G401.6 (cell line): ENCODE results near the gene MED13L.

ENCODE experiments used
- FAIRE-seq: peaks from 2 replicates; lab custom pipeline; 2012; peaks lifted over from hg19 to GRCh38; lab: Jason Lieb, UNC

Gene MED13L

GRCh38 chr12:116210762-116211161 is 66.7 kb downstream of the MED13L start:
- no peak for FAIRE-seq

DNA sequence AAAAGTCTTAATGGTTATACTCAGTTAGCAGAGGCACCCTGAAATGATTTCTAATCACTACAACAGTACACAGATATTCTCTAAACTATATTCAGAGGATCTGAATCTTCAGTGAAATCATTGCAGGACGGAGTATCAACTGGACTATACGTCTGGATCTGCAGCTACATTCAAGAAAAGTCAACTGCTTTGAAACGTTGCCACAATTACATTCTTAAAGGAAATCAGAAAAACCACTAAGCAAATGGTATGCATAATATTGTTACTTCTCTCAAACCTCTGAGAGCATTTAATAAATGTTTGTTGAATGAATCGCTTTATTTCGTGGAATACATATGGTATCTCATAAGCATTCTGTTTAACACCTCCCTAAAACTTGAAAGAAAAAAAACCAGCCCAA is 67.4 kb downstream of the MED13L start:
- no peak for FAIRE-seq

GRCh38 chr12:116209503-116209902 is 68.0 kb downstream of the MED13L start:
- FAIRE-seq: no peak

GRCh38 chr12:116207274-116207673 is 70.2 kb downstream of the MED13L start:
- no peak for FAIRE-seq

DNA sequence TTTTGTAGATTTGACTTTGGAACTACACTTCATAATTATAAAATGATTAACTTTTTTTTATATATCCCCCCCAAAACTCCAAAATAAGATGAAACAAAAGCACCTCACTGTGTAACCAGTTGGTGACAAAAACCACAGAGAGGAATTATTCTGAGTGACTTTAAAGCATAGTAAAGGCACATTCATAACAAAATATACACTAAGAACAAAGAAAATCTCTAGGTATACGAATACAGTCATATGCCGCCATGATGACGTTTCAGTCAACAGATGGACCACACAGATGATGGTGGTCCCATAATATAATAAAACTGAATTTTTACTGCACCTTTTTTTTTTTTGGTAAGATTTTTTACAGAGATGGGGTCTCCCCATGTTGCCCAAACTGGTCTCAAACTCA is 70.7 kb downstream of the MED13L start:
- no peak for FAIRE-seq

DNA sequence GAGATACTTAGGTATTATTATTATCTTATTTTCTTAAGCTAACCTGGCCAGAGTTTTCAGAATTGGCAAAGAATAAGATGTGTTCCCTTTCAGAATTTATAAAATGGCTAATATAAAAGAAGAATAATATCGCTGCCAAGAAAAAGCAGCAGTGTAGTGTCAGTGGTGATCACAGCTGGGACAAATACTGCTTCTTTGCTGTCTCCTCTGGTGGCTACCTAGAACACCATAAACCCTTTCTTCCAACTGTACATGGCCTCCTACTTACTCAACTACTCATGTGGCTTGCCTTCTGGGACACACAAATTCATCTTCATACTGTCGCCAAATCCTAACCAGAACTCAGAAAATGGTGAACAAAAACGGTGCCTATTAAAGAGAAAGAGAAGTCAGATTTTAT is 72.7 kb downstream of the MED13L start:
- FAIRE-seq: no peak

- FAIRE-seq: no peak
Measured at GRCh38 chr12:116204169-116204568, 73.3 kb downstream of the MED13L start.

GRCh38 chr12:116202940-116203339 is 74.6 kb downstream of the MED13L start:
- no peak for FAIRE-seq

DNA sequence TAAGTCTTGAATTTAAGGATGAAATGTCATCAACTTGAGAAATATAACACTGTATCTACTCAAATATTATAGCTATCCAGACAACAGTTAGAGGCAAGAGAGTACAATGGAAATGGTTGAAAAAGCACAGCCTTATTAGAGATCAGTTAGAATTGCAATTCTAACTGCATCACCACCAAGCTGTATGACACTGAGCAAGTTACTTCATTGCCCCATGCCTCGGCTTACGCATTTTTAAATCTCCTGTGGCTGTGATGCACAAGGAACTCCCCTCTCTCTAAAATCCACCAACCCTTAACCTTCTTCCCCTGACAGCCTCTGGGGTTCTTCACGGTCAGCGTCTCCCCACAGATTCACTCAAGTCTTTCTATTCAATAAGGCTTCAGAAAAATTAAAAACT is 75.1 kb downstream of the MED13L start:
- FAIRE-seq: no peak

GRCh38 chr12:116201908-116202307 is 75.6 kb downstream of the MED13L start:
- peak; percentile 46 for FAIRE-seq

DNA sequence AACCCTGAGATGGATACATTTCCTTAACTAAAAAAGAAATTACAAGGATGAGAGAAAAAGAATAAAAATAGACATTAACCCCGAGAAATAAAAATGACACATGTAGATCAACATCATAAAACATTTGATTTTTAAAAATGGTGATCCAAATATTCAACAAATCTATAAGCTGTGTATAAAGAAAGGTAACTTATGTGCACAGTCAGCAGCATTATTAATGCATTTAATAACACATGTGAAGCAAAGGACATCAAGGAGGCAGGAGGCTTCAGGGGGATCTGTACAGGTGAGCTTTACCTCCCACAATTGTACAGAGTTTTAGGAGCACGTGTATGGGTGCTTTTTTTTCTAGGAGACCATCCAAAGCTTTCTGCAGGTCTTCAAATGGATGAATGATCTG is 76.1 kb downstream of the MED13L start:
- no peak for FAIRE-seq

GRCh38 chr12:116200812-116201211 is 76.7 kb downstream of the MED13L start:
- no peak for FAIRE-seq

DNA sequence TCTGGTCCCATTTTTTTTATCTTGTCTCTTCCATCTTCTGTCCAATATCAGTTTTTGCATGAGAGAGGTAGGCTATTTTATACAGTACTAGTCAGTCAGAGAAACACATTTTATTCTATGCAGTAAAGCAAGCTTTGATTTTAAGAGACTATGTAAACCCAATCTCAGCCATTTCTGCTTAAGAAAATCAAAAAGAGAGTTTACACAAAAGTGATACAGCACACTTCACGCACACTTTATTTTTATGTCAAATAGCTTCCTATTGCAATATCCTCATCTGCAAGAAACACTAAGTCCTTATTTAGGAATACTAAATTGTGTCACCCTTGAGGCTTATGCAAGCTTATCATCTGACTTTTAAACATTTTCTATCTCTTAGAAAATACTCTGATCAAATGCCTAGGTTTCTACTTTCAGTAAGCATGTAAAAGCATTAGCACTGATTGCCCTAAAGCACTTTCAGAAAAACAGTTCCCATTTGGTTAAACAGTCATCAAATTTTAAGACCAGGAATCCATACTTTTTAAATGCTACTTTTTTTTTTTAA is 78.3 kb downstream of the MED13L start:
- FAIRE-seq: peak; percentile 27

DNA sequence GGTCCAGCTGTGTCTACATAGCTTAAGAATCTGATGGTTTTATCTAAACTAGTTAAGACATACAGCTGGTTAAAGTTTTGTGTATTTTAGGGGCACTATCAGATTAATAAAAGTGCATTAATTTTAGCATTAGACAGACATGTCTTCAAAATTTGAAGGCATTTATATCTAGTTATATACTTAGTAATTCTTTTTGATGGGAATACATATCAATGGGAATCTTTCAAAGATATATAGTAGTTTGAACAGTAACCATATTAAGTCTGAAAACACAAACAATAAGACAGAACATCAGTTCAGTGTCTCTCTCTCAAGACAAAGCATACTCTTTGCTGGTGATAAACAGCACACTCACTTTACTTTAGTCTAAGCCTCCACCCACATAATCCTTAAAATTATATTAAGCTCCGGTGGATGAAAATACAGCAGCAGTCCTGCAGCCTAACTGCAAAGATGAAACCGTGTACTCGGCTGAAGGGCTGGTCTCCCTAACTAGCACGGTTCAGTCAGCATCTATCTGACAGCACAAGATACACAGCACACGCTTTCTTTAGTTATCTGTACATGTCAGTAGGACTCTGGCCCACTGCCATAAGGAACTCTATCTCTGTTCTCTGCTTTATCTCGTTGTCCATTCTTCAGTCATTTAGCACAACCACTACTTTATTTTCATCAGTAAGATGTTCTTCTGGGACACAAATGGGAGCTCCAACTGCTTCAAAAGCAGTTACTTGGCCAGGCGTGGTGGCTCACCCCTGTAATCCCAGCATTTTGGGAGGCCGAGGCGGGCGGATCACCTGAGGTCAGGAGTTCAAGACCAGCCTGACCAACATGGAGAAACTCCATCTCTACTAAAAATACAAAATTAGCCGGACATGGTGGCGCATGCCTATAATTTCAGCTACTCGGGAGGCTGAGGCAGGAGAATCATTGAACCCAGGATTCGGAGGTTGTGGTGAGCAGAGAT is 80.5 kb downstream of the MED13L start:
- FAIRE-seq: no peak

GRCh38 chr12:116196226-116196625 is 81.3 kb downstream of the MED13L start:
- FAIRE-seq: no peak

DNA sequence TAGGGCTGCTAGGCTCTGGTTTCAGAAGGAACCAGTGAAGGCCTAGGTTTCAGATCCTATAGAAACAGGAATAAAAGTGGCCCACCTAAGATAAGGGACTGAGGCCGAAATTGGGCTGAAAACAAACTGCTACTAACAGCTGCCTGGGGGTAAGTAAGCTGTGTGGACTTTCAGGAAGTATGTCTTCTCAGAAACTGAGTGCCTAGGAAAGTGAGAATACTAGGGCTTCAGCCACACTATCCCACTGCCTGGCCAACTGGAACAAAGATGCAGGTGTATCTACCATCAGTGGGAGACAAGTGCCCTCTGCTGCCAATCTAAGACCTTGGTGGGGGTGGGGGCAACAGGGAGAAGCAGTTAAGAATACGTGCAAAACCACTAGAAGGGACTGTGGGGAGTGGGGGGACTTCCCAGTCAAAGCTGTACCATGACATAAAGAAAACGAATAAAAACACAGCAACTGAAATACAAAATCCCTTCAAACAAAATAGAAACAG is 82.5 kb downstream of the MED13L start:
- FAIRE-seq: no peak

DNA sequence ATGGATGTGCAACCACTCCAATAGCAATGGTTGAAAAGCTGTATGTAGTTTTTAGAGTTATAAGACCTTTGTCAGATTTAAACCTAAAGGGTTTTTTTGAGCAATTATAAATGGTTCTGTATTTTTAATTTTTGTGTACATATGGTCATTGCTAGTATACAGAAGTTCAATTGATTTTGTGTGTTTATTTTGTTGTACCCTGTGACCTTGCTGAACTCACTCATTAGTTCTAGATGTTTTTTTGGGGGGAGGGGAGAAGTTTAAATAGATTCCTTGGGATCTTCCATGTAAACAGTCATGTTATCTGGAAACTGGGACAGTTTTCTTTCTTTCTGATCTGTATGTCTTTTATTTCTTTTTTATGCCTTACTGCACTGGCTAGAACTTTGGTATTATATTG is 87.8 kb downstream of the MED13L start:
- FAIRE-seq: peak; percentile 27

GRCh38 chr12:116188581-116188980 is 88.9 kb downstream of the MED13L start:
- no peak for FAIRE-seq

- no peak for FAIRE-seq
Measured at GRCh38 chr12:116187151-116187511, 90.4 kb downstream of the MED13L start.

GRCh38 chr12:116186482-116187150 is 90.9 kb downstream of the MED13L start:
- FAIRE-seq: peak; percentile 46

GRCh38 chr12:116184763-116185162 is 92.7 kb downstream of the MED13L start:
- no peak for FAIRE-seq

- FAIRE-seq: no peak
Measured at GRCh38 chr12:116183741-116184141, 93.8 kb downstream of the MED13L start.
